Frontal cortex (tissue), 4 donors: Measurements from ENCODE around the gene CLCN7. TPM values are rescaled to one million over a fixed set of nuclear protein-coding genes. Genes with fewer than 3 reads are reported as not detected.

Experiments used
- DNase-seq, 2 donors: peaks; one replicate each; pipeline ENCODE4 v3.0.0; 2012; ENCODE audit warnings: low spot score in 2 of 2
- FAIRE-seq: peaks from 2 replicates; lab custom pipeline; 2012; peaks lifted over from hg19 to GRCh38; lab: Jason Lieb, UNC
- total RNA-seq: library from RNA; depleted of rRNA; stranded (reverse); fragments of >200 nt; gene quantifications from one replicate; pipeline ENCODE4 v1.2.3, GENCODE V29; 2014
- donor health status: control.
- donor health status: control.
- donor health status: control.

The CLCN7 gene
- total RNA-seq, 1 donor from 2014 or later = 29.3 TPM

GRCh38 chr16:1414532-1415260, 60.1 kb downstream of the CLCN7 start, which contains the start of gene UNKL:
TSS of gene UNKL (minus strand) at chr16:1414704. CDS start at chr16:1414691, 13 bp downstream.
- DNase-seq (peak; percentile 90), FAIRE-seq (no peak)

- DNase-seq = peak; percentile 62 to 68
- no peak for FAIRE-seq
Measured at GRCh38 chr16:1413684-1414531, 60.9 kb downstream of the CLCN7 start.

DNA sequence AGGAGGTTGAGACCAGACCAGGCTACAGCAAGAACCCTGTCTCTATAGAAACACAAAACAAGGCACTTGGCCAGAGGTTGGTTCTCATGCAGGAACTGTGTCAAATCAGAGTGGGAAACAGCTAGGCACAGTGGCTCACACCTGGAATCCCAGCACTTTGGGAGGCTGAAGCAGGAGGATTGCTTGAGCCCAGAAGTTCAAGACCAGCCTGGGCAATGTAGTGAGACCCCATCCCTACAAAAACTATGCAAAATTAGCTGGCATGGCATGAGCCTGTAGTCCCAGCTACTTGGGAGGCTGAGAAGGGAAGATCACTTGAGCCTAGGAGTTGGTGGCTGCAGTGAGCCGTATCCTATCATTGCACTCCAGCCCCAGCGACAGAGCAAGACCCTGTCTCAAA, 62.0 kb downstream of the CLCN7 start:
- no peak for DNase-seq
- no peak for FAIRE-seq

GRCh38 chr16:1408171-1408837, 66.5 kb downstream of the CLCN7 start:
- peak; percentile 95 to 97 for DNase-seq
- FAIRE-seq = peak; percentile 54

DNA sequence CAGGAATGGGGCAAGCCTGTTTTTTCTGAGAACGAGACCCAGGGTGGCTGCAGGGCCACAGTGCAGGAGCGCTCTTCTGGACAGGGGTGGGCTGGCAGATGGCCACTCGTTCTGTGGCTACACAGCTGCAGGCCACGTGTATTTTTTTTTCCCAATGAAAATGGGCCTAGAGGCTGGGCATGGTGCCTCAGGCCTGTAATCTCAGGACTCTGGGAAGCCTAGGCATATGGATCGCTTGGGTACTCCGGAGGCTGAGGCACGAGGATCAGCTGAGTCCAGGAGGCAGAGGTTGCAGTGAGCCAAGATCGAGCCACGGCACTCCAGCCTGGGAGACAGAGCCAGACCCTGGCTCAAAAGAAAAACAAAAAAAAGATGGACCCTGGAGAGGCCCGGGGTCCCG, 67.1 kb downstream of the CLCN7 start:
- DNase-seq = no peak
- FAIRE-seq = no peak

- no peak for FAIRE-seq
- DNase-seq = no peak
Measured at GRCh38 chr16:1403733-1404132, 71.1 kb downstream of the CLCN7 start.

DNA sequence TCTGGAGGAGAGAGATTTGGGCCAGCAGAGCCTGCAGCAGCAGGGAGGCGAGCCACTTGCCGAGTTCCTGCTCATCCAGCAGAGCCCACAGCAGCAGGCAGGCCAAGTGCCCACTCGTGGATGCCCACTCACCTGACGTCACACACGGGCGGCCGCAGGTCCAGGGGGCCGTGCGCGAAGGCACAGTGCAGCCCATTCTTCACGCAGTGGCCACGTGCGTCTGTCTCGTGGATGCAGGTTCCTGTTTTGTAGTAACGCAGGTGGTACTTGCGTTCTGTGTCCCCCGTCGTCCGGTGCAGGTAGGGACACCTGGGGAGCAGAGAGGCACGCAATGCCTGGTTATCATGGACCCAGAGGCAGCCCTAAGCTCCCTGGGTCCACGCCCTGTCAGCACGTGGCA, 71.8 kb downstream of the CLCN7 start:
- no peak for FAIRE-seq

GRCh38 chr16:1401758-1402154, 73.1 kb downstream of the CLCN7 start:
- no peak for FAIRE-seq
- no peak for DNase-seq

More for the DNA sequence above, 71.8 kb downstream of the CLCN7 start:
- no peak for DNase-seq

GRCh38 chr16:1401061-1401757, 73.6 kb downstream of the CLCN7 start:
- FAIRE-seq (no peak), DNase-seq (no peak)

- FAIRE-seq = no peak
Measured at GRCh38 chr16:1398826-1399581, 75.8 kb downstream of the CLCN7 start.

GRCh38 chr16:1398351-1398750, 76.5 kb downstream of the CLCN7 start:
- DNase-seq (no peak), FAIRE-seq (no peak)

More at GRCh38 chr16:1398826-1399581, 75.8 kb downstream of the CLCN7 start:
- no peak for DNase-seq

DNA sequence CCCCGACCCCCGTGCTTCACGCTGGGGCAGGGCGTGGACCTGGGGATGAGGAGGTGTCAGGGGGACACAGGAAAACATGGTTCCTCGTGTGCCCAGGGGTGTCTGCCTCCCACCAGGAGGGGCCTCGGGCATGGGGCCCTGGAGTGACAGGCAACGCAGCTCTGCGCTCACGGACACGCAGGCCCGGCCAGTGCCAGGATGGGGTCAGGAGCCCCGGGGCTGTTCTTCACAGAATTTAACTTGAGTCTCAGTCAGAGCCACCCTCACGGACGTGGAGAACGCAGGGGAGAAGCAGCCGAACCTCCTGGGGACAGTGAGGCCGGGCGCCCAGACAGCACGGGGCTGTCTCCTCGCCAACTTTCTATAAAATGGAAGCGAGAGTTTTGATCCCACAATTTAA, 77.0 kb downstream of the CLCN7 start:
- FAIRE-seq = no peak
- DNase-seq = no peak

- no peak for DNase-seq
- FAIRE-seq = no peak
Measured at GRCh38 chr16:1395444-1396031, 79.3 kb downstream of the CLCN7 start.

Other genes with a start within 250 kb of the CLCN7 start
- gene TPSG1, start 249.8 kb downstream of the CLCN7 start, total RNA-seq = not detected
- gene TPSB2, start 244.8 kb downstream of the CLCN7 start, total RNA-seq = not detected
- not detected for gene TPSAB1, start 234.3 kb downstream of the CLCN7 start, total RNA-seq
- gene TPSD1, start 219.0 kb downstream of the CLCN7 start, total RNA-seq = not detected
- gene UBE2I, start 165.4 kb downstream of the CLCN7 start, total RNA-seq = 48.5 TPM
- 11.4 TPM for gene BAIAP3, start 141.4 kb downstream of the CLCN7 start, total RNA-seq
- gene TSR3, start 123.2 kb downstream of the CLCN7 start, total RNA-seq = 39.5 TPM
- 17.9 TPM for gene GNPTG, start 123.1 kb downstream of the CLCN7 start, total RNA-seq
- gene UNKL, start 60.3 kb downstream of the CLCN7 start, total RNA-seq = 8.2 TPM
- gene UQCC4, start 54.3 kb downstream of the CLCN7 start, total RNA-seq = 13.5 TPM
- gene PERCC1, start 44.0 kb downstream of the CLCN7 start, total RNA-seq = not detected
- gene CCDC154, start 30.5 kb downstream of the CLCN7 start, total RNA-seq = 0.41 TPM
- not detected for gene PTX4, start 13.9 kb upstream of the CLCN7 start, total RNA-seq
- 14.3 TPM for gene TELO2, start 18.3 kb upstream of the CLCN7 start, total RNA-seq
- 3.7 TPM for gene TMEM204, start 58.6 kb upstream of the CLCN7 start, total RNA-seq
- gene IFT140, start 137.0 kb upstream of the CLCN7 start, total RNA-seq = 41.2 TPM
- gene CRAMP1, start 137.3 kb upstream of the CLCN7 start, total RNA-seq = 8.2 TPM
- 28.5 TPM for gene JPT2, start 203.3 kb upstream of the CLCN7 start, total RNA-seq
- gene MAPK8IP3, start 231.2 kb upstream of the CLCN7 start, total RNA-seq = 66.0 TPM